NCI-H2171 treated with DMSO at 0.1 percent for 48 hours (cell line): ENCODE data around the gene LRIG3.

Source experiments
- DNase-seq: peaks from one replicate; lab custom pipeline; 2025; lab: John Stamatoyannopoulos, UW

Gene LRIG3

DNA sequence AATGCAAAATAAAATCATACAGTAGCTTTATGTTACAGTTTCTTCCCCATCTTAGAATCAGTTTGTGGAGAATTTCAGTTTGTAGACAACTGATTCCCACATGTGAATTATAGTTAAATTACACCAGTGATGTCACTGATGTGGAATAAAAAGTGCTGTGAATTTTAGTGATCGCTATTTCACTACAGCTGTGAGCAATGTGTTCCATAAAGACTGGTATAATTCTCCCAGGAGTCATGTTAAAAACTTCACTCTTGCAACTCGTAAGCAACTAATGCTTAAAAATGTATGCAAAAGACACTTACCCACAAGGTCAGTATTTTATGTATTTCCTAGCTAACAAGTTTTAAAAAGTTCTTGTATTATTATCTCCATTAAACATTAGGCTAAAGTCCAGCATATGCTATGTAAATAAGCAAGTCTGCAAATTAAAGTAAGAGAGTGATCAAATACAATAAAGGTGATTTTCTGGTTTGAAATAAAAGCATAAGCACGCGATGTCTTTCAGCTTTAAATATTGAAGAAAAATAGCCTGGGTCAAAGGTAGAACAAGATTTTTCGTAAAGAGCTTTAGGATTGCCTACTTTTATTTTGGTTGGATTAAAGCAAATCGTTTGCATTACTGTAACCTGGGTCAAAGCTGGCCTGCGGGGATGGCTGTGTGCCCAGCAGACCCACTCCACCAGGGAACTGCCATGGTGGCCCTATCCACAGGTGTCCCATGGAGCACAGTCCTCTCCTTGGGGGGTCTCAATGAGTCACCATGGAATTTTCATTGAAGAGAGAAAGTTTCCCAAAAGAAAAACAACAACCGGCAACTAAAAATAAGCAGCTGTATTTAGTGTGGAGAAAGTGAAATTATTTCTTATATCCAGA lies 12.7 kb upstream of the LRIG3 start:
- DNase-seq = no peak

DNA sequence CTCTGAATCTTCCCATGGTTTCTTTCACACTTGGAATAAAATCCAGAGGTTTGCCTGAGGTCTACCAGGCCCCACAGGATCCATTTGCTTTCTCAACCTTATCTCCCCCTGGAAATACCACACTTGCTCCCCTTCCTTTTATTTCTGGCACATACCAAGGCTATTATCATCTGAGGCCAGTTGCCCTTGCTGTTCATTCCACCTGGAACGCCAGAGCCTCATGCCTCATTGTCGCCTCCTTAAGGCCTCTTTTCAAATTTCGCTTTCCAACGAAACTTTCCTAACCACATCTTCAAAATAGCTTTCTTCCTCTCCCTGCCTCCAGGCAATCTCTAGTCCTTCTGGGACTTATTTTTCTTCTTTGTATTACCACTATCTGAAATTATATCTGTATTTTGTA lies 11.2 kb upstream of the LRIG3 start:
- no peak for DNase-seq

DNA sequence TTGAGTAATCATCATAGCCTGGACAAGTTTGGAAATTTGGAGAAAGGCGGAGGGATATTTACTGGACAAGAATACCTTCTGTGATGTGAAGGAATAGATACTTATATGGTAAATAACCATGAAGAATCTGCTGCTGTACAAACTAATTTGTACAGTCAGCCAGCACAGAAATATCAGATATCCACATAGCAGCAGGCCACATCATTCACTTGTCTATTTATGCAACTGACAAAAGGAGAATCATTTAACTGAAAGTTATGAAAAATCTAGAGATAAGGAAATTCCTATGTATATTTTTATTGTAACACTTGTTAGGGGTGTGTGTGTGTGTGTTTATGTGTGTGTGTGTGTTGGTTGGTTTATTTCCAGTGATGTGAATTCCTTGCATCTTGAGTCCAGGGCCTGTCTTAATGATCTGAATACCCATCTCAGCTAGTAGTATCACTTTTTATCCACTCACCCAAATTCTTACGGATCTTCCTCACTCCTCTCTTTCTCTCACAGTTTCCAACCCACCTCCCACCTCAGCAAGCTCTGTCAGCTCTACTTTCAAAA lies 10.5 kb upstream of the LRIG3 start:
- DNase-seq = no peak

DNA sequence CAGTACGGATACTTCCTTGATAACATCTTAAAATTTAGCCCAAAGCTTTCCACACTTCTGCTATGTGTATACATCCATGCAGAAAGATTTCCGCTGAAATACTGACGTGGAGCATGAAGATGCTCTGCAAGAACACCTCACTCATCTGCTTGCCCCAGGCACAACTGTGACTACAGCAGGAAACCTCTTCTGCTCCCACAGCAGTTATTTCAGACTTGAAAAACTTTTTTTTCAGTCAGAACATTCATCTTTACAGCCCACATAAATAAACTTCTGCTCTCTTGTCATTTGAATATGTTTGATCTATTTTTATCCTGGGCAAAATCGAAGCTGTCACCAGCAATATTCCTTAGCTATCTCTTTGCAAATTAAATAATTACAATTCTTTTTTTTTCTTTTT lies 6.8 kb upstream of the LRIG3 start:
- DNase-seq = no peak

DNA sequence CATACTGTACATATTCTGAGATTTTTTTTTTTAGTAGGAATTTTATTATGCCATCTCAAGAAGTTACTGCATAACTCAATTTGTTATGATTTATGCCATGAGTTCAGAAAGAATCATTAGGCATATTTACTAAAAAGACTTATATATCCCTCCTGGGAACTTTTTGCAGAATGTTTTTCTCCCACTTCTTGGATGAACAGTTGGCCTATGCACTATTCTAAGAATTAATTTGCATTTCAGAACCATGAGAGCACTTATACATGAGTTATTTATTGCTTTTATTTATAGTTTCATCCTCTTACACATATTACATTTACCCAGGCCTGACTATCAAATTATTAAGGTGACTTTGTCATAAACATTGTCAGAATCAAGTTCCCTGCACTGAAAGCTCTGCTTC lies 6.3 kb upstream of the LRIG3 start:
- no peak for DNase-seq

DNA sequence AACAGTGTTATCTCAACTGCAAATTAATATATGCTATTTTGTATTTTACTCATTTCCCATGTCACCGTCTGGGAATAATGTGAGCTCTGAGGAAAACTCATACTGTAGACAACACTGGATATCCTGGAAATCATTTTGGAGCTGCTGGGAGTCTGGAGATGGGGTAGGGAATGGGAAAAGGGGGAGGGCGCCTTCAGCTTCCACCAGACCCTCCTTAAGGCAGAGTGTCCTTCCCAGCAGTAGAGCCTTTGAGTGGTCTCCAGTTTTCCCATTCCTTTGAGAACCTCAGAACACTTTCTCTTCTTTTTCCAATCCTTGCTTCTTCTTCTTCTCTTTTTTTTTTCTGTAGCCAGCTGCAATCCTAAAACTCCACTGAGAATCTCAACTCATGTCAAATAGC lies 5.4 kb upstream of the LRIG3 start:
- DNase-seq = no peak

DNA sequence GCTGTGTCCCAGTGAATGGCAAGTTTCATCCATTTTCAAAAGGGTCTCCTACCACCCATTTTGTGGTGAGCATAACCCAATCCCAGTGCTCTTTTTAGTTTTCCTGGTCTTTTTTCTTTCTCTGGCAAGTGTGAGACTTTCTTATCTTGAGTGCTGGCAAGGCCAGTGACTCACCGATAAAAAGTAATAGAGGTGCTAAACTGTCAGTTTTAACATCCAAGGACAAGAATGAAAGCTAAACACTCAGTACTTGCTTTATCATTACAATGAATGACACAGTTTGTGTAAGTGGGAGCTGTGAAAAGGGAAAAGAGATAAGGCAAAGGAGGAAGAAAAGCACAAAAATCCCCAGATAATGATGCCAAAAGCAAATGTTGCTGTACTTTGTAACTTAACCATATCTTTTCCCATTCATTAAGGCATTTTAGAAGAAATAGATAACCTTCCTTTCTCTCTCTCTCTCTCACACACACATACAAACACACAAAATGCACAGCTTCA lies 4.9 kb upstream of the LRIG3 start:
- DNase-seq = no peak

DNA sequence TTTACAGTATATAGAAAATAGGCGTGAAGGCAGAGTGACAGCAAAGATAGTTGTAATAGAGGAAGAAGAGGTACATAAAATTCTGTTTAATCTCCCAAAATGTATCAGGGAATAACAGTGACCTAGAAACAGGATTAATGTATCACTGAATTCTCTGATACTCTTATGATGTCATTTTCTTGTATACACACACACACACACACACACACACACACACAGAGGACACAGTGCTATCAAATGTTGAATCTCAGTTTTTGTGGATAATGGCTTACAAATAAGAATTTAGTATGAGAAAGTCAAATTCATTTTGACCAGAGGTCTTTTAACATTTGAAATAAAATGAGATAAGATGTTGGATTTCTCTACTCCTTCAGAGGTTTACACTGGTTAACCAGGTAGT lies 4.3 kb upstream of the LRIG3 start:
- no peak for DNase-seq

DNA sequence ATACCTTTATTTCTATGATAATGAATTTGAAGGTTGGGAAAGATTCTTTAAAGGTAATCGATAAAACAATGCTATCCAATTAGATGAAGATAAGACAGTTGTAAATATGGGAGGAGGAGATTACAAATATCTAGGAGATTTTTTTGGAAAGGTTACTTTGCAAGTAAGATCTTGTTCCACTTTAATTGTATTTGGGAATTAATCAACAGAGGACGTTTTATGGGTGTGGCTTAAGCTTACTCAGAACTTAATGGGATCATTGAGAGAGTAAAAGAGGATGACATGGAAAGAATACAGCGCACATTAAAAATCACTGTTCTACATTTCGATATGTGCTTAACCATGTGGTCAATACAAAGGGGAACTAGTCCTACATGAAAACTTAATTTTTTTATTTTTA lies 3.5 kb upstream of the LRIG3 start:
- DNase-seq = no peak

DNA sequence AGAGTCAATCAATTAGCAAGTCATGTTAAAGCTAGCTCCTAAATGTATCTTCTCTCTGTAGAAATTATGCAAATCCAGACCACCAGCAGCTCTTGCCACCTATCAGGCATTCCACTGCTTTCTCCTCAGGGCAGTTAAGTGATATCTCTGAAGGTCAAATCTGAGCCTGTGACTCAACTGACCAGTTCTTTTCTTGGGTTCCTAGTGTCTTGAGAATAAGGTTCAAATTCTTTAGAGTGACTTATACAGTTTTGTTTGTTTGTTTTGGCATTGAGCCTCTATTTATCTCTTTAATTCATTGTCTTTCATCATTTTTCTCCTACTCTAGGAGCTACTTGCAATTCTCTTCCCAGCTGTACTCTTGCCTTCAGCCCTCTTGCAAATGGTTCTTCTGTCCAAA lies 2.5 kb upstream of the LRIG3 start:
- no peak for DNase-seq

DNA sequence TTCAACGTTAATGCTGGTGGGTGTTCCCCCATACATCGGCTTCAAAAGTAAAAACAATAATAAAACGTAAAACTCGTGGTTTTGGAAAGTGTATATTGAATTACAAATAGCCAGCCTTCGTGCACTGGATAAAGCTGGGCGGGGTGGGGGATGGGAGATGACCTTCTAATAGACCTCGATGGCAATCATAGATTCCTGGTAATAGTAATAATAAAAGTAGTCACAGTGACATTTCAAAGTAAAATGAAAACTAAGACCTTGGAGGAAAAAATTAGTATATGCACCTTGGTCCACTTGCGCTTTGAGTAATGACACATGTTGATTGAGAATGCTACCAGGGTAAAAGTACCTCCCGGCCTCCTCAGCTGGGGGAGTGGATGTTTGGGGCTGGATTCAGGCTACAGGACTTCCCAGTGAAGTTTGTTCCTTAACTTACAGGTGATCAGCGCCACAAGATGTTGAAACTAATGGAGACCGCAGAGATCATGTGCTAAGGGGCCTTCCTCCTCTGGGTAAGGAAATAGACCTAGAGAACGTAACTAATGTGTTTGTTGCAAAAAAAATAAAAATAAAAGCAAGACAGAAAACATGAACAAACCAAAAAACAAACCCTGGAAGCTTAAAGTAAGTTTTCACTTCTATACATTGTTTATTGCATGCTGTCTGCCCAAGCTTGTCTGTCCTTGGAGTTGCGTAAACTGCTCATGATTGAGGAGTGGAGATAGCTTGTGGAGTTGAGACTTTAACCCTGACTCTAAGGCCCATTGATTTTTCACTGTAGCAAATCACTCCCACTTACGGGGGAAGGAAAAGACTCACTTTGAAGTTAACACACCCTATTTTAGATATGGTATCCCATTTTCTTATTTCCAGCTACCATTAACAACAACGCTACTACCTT lies 907 bp upstream of the LRIG3 start:
- no peak for DNase-seq

DNA sequence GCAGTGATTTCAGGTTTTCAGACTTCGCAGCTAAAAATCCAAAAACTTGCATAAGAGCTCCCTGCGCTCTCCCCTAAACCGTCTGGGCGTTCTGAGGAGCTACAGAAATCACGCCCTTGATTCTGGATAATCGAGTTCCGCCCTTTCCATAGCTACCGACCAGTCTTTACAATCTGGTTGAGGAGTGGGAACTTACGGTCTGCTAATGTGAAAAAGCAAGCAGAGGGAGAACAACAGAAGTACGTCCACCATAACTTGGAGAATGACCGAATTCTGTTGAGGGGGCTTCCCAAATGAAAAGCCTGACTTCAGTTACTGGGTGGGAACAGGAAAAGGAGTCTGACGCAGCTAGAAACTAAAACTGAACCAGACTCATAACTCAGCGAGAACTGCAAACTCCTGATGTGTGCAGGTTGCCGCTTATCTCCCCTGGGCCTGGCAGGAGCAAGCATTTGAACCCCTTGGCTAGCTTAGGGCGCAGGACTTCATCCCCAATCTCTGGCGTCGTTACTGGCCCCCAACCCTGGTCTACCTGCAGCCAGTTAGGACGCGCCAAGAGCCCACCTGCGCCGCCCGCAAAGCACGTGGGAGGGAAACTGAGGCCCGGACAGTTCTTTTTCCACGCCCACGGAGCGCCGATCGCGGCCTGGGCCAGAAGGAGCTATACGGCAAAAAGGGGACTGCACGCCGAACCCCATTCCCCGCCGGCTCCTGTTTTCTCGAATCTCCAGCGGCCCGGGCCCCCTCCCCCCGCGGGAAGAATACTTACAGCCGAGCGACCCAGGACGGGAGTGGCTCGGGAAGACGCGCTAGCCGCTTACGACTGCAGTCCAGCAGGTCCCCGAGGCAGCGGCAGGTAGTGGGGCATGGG lies 838 bp downstream of the LRIG3 start:
- DNase-seq = peak; percentile 74

DNA sequence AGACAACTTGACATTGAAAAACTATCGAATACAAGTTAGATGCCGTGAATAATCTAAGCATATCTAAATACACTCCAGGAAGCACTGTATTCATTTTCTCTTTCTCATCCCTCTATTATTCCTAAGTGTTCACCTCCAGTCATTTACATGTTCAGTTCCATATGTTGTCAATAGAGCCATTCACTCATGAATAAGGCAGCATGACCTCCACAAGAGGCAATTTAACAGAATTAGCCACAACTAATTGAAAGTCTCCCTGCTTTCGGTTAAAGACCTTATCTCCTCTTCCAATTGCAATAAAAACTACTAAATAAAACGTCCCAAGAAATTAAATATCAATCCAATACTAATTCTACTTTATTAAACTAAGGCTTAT lies 1.8 kb downstream of the LRIG3 start:
- DNase-seq = peak; percentile 69

DNA sequence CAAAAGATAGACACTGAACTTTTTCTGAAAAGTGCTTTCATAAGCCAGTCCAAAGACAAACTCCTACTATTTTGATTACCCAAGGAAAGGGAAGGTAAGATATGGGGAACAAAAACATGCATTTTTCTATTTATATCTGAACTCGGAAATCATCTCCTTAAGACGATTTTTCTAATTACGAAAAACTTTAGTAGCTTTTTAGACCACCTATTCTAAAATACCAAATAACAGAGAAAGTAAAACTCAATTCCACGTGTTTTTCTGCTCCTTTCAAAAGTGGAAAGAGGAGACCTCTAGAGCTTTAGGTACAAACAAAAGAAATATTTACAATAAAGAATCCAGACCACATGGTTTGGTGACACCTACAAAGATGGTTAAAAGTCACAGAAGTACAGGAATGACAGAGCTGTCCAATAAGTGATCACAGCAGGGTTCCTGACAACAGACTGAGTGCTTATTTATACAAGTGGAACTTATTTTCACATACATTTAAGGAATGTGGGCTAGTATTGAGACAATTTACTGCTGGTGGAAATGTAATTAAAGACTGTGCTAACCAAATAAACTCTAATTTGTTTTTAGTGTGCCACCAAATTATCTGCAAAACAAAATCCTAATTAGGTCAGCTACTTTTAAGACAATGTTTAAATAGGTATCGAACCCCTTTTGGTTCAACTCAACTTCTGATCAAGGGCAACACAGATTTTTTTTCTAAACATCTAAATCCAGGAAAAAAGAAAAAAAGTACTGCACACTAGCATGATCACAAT lies 2.4 kb downstream of the LRIG3 start:
- DNase-seq = peak; percentile 61

DNA sequence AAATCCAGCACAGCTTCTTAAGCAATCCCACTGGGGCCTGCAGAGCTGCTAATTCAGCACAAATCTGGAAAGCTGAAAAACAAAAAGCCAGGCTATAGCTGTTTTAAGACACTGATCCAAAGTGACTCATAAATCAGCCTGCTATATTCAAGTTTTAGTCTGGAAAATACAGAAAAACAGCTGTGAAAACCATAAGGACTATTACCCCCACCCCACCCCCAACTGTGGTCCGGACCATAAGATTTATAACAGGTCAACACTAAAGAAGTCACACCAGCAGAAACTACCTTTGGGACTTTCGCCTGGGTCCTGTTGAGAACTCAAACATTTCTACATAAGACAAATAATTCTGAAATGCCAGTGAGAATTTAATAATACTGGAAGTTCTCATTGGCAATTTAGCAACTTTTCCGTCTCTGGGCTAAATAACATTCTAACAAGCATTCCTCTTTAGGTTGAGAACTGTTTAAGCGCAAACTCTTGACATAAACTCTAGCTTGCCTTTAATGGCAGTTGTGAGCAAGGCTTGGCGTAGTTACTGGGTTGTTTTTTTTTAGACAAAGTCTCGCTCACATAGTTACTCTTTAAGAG lies 3.3 kb downstream of the LRIG3 start:
- DNase-seq = no peak

DNA sequence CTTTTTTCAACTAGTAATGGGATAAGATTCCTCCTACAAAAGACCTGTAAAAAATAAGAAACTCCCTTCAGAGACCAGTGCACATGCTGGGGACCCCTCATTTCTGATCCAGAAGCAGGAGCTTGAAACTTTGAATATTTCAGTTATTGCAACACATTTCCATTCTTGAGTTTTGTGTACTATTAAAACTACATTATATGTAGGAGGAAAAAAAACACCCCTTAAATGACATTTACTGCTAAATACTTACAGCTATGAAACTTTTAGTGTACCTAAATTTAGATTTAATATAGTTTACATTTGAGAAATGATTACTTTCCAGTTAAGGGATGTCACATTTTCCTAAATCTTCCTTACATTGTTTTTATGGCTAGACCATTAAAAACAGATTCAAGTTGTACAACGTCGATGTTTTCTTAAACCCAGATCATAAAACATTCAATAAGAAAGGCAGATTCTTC lies 4.1 kb downstream of the LRIG3 start:
- no peak for DNase-seq

DNA sequence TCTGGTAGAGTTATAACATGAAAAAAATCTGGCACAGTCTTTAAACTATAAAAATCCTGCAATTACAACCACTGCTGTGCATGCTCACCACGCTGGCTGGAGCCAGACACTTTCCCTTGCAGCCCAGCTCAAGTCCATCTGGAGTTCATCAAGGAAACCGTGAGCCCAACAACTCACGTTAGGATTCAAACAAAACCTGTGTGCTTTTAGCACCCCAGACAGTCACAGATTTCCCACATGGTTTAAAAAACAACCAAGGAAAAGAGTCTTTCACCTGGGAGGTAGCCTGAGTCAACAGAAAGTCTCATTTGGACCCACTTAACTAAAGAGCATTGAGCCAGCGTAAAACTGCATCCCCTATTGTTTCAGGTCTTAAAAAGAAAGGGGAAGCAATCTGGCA lies 4.7 kb downstream of the LRIG3 start:
- peak; percentile 91 for DNase-seq

DNA sequence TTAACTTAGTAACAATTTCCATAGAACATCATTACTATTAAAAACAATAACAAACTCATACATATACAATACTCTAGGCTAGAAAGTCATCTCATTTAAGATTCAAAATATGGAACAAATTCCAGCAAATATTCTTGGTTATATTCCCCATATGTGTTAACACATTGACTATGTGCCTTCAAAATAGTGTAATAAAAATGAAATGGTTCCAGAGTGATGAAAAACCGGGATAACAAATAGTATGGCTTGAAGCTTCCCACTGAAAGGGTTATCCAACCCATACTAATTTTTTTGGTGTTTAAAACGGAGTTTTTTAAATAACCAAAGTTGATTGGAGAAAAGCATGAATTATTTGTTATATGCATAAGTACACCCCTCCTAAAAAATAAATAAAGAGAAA lies 5.3 kb downstream of the LRIG3 start:
- DNase-seq = no peak

DNA sequence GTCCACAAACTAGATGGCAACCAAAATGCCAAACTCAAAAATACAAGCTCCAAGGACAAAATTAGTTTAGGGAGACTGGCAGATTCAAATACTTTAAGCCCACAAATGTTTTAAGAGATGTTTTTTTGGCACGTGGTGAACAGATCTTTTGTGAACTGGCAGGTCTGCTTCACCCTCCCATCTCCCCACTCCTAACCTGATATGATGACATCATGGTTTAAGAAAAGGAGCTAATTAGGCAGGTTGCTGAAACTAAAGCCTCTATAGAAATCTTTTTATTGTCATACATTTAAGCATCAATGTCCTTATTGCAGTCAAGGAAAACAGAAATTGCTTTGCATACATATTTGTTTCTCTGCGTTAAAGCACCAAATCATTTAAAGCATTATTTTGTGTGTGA lies 5.8 kb downstream of the LRIG3 start:
- peak; percentile 51 for DNase-seq

DNA sequence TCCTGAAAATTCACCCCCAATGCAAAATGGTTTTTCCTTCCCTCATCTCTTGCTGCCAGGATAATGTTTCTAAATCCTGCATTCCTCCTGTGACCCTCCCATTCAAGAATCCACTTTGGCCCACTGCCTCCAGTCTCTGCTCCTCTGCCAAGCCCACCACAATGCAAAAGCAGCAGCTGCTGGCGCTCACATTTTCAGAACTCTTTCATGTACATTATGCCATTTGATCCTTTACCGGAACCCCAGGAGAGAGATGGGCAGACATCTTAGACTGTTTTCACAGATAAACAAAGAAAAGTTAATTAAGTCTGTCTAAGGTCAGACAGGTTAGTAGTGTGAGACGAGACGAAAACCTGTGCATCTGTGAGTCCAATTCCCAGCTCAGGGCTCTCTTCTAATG lies 12.9 kb downstream of the LRIG3 start:
- DNase-seq = peak; percentile 73
